Measurements from ENCODE around the gene ARHGAP4.

Gene ARHGAP4

DNA sequence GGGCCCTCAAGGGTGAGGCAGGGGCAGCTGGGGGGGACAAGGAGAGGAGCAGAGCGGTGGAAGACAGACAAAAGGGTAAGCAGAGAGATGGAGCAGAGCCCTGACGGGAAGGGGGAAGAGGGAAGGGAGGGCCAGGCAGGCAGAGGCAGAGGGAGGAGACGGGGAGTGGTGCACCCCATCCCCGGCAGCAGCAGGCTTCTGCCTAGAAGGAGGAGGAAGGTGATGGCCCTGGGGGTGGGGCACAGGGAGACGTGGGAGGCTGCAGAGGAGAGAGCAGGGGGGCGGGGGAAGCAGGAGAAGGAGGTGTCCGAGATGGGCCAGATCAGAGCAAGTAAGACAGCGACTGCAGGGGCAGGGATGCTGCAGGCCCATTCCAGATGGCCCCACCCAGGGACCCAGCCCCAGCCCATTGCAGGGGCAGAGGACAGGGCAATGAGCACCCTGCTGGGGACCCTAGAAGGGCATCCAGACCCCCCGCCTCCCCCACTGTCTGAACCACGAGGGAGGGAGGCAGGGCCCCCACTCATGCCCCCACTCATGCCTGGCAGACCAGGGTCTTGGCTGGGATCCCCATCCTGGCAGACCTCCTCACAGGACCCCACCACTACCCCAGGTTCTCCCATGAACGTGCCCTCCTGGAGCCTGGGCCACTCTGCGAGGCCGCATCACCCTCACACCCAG is 42.8 kb downstream of the ARHGAP4 start:
- no peaks in the 10 kb centered on the region for H3K79me1 ChIP-seq (ENCODE audit: low read length)
- H3K79me2 ChIP-seq (ENCODE audit: control insufficient read depth, insufficient read depth, low read length) = peaks cover 2% of the 10 kb centered on the region
- peak overlapping the region; percentile 35 for H3K9ac ChIP-seq (ENCODE audit: low read length)
- no peak overlapping the region for H2BK15ac ChIP-seq (replicated peaks; ENCODE audit: low read depth)
- DNase-seq = no peak
- H3K56ac ChIP-seq (ENCODE audit: low read length) = peak overlapping the region; percentile 20
- H3K4me3 ChIP-seq (ENCODE audit: low read length) = no peak overlapping the region
- H3K4ac ChIP-seq (ENCODE audit: low read depth, low read length) = no peak overlapping the region
- H3K18ac ChIP-seq (ENCODE audit: low read length) = no peak overlapping the region
- no peaks in the 10 kb centered on the region for H3K27me3 ChIP-seq (ENCODE audit: insufficient read depth, low read length, poor library complexity)
- no peak overlapping the region for H3K27ac ChIP-seq (ENCODE audit: low read depth, low read length)
- no peak overlapping the region for H4K8ac ChIP-seq (ENCODE audit: low read depth, low read length)
- H4K5ac ChIP-seq (ENCODE audit: low read length) = no peak overlapping the region
- no peak overlapping the region for H2BK120ac ChIP-seq (ENCODE audit: low read depth, low read length)
- no CpG with 5 or more reads among the region's 13 CpGs for WGBS (ENCODE audit: extremely low coverage, insufficient coverage, low lambda C conversion rate)
- H3K23ac ChIP-seq (ENCODE audit: low read length) = no peak overlapping the region
- no peak overlapping the region for H2AK5ac ChIP-seq (ENCODE audit: low read length)
- H2BK5ac ChIP-seq (ENCODE audit: low read length) = no peak overlapping the region
- H3K4me2 ChIP-seq (ENCODE audit: low read length) = no peak overlapping the region
- H3K4me1 ChIP-seq (ENCODE audit: control insufficient read depth, low read depth, low read length) = peaks cover 8% of the 10 kb centered on the region
- no peaks in the 10 kb centered on the region for H3K36me3 ChIP-seq (ENCODE audit: control insufficient read depth, insufficient read depth, low read length)

DNA sequence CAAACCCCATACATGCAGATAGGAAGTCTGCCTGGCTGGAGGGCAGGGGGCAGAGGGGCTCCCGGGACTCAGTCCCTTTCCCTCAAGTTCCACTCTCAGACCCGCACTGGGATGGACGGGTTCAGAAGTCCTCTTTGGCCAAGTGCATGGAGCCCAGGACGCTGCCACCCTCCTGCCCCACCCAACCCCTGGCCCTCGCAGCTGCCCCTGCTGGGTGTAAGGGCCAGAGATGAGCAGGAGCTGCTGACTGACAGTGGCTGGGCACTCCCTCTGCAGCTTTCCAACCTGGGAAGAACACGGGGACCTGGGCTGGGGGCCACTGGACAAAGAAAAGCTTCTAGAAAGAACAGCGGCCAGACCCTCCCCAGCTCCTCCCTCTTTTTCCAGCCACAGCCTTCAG is 43.5 kb downstream of the ARHGAP4 start:
- Histone ChIP-seq H2AK5ac (ENCODE audit: low read length) (no peak overlapping the region), H3K36me3 (ENCODE audit: control insufficient read depth, insufficient read depth, low read length) (no peaks in the 10 kb centered on the region), H4K5ac (ENCODE audit: low read length) (no peak overlapping the region), H3K9ac (ENCODE audit: low read length) (peak overlapping the region; percentile 35), H3K27me3 (ENCODE audit: insufficient read depth, low read length, poor library complexity) (no peaks in the 10 kb centered on the region), H4K8ac (ENCODE audit: low read depth, low read length) (no peak overlapping the region), H3K4me1 (ENCODE audit: control insufficient read depth, low read depth, low read length) (peaks cover 15% of the 10 kb centered on the region), H3K27ac (ENCODE audit: low read depth, low read length) (no peak overlapping the region), H3K4me3 (ENCODE audit: low read length) (no peak overlapping the region), H3K4ac (ENCODE audit: low read depth, low read length) (peak overlapping the region; percentile 74), H2BK120ac (ENCODE audit: low read depth, low read length) (no peak overlapping the region), H3K56ac (ENCODE audit: low read length) (peak overlapping the region; percentile 20), H3K18ac (ENCODE audit: low read length) (peak overlapping the region; percentile 33), H3K79me1 (ENCODE audit: low read length) (no peaks in the 10 kb centered on the region), H3K23ac (ENCODE audit: low read length) (no peak overlapping the region), H2BK15ac (replicated peaks; ENCODE audit: low read depth) (no peak overlapping the region), H2BK5ac (ENCODE audit: low read length) (no peak overlapping the region), H3K79me2 (ENCODE audit: control insufficient read depth, insufficient read depth, low read length) (peaks cover 2% of the 10 kb centered on the region), H3K4me2 (ENCODE audit: low read length) (no peak overlapping the region)
- DNase-seq = no peak
- WGBS (ENCODE audit: extremely low coverage, insufficient coverage, low lambda C conversion rate) = no CpG with 5 or more reads among the region's 7 CpGs

DNA sequence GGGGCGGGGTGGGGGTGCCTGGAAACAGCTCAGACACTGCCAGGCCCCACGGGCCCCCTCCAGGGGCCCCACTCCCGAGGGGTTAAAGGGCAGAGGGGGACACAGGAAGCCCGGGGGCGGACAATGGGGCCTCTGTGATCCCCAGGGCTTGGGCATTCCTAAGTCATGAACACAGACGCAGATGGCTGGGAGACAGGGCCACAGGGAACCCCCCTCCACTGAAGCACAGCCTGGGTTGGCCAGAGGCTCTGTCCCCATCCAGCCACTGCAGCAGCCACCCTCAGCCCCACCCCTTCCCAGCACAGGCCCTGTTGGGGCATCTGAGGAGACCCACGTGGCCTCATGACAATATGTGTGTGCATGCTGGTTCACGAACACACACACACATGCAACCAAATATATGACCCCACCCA is 44.0 kb downstream of the ARHGAP4 start:
- Histone ChIP-seq H3K4me3 (ENCODE audit: low read length) (no peak overlapping the region), H2BK5ac (ENCODE audit: low read length) (no peak overlapping the region), H3K9ac (ENCODE audit: low read length) (peak overlapping the region; percentile 35), H2AK5ac (ENCODE audit: low read length) (no peak overlapping the region), H2BK120ac (ENCODE audit: low read depth, low read length) (no peak overlapping the region), H3K36me3 (ENCODE audit: control insufficient read depth, insufficient read depth, low read length) (no peaks in the 10 kb centered on the region), H3K23ac (ENCODE audit: low read length) (no peak overlapping the region), H3K4me2 (ENCODE audit: low read length) (no peak overlapping the region), H3K56ac (ENCODE audit: low read length) (peak overlapping the region; percentile 34), H4K8ac (ENCODE audit: low read depth, low read length) (no peak overlapping the region), H4K5ac (ENCODE audit: low read length) (no peak overlapping the region), H3K27ac (ENCODE audit: low read depth, low read length) (no peak overlapping the region), H2BK15ac (replicated peaks; ENCODE audit: low read depth) (no peak overlapping the region), H3K4ac (ENCODE audit: low read depth, low read length) (peak overlapping the region; percentile 63), H3K79me2 (ENCODE audit: control insufficient read depth, insufficient read depth, low read length) (peaks cover 2% of the 10 kb centered on the region), H3K79me1 (ENCODE audit: low read length) (no peaks in the 10 kb centered on the region), H3K4me1 (ENCODE audit: control insufficient read depth, low read depth, low read length) (peaks cover 15% of the 10 kb centered on the region), H3K27me3 (ENCODE audit: insufficient read depth, low read length, poor library complexity) (no peaks in the 10 kb centered on the region), H3K18ac (ENCODE audit: low read length) (peak overlapping the region; percentile 25)
- DNase-seq = no peak
- no CpG with 5 or more reads among the region's 8 CpGs for WGBS (ENCODE audit: extremely low coverage, insufficient coverage, low lambda C conversion rate)

DNA sequence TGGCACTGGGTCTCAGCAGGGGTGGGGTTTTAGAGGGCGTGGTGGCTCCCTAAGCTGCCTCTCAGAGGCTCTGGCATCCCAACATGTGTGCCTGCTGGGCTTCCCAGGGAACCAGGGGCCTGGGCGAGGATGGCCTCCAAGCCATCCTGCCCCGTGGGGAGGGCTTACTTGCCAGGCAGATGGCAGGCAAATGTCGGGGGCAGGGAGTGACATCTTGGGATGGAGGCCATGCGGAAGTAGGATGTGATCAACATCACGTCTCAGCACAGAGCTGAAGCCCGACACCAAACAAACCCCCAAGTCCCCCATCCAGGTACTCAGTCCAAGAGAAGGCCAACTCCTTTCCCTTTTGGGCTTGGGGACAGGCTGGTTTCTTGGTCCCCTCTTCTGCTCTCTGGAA is 44.8 kb downstream of the ARHGAP4 start:
- Histone ChIP-seq H3K4ac (ENCODE audit: low read depth, low read length) (no peak overlapping the region), H3K79me2 (ENCODE audit: control insufficient read depth, insufficient read depth, low read length) (peaks cover 2% of the 10 kb centered on the region), H3K27ac (ENCODE audit: low read depth, low read length) (no peak overlapping the region), H3K4me2 (ENCODE audit: low read length) (no peak overlapping the region), H3K79me1 (ENCODE audit: low read length) (no peaks in the 10 kb centered on the region), H4K5ac (ENCODE audit: low read length) (no peak overlapping the region), H3K27me3 (ENCODE audit: insufficient read depth, low read length, poor library complexity) (no peaks in the 10 kb centered on the region), H2AK5ac (ENCODE audit: low read length) (no peak overlapping the region), H3K4me3 (ENCODE audit: low read length) (no peak overlapping the region), H2BK120ac (ENCODE audit: low read depth, low read length) (no peak overlapping the region), H3K4me1 (ENCODE audit: control insufficient read depth, low read depth, low read length) (peaks cover 15% of the 10 kb centered on the region), H3K9ac (ENCODE audit: low read length) (no peak overlapping the region), H2BK15ac (replicated peaks; ENCODE audit: low read depth) (no peak overlapping the region), H2BK5ac (ENCODE audit: low read length) (no peak overlapping the region), H3K18ac (ENCODE audit: low read length) (no peak overlapping the region), H3K36me3 (ENCODE audit: control insufficient read depth, insufficient read depth, low read length) (no peaks in the 10 kb centered on the region), H4K8ac (ENCODE audit: low read depth, low read length) (no peak overlapping the region), H3K56ac (ENCODE audit: low read length) (no peak overlapping the region), H3K23ac (ENCODE audit: low read length) (no peak overlapping the region)
- WGBS (ENCODE audit: extremely low coverage, insufficient coverage, low lambda C conversion rate) = no CpG with 5 or more reads among the region's 7 CpGs
- DNase-seq = no peak

DNA sequence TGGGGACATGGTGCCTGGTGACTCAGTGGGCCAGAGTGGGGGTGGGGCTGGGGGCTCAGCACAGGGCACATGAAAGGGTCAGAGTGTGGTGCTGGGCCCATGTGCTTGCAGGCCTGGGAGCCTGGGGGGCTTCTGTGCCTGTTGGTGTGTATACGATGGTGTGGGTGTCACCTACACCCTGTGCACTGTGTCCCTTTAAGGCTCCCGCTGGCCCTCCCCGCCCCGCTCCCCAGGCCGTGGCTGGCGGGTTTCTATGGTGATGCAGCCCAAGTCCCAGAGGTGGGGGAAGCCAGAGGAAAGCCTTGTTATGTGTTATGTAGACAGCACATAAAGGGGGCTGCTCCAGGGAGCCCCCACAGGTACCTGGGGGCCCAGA is 45.6 kb downstream of the ARHGAP4 start:
- H4K8ac ChIP-seq (ENCODE audit: low read depth, low read length) = no peak overlapping the region
- no peak overlapping the region for H2BK15ac ChIP-seq (replicated peaks; ENCODE audit: low read depth)
- WGBS (ENCODE audit: extremely low coverage, insufficient coverage, low lambda C conversion rate) = no CpG with 5 or more reads among the region's 6 CpGs
- H3K4me3 ChIP-seq (ENCODE audit: low read length) = no peak overlapping the region
- H2AK5ac ChIP-seq (ENCODE audit: low read length) = no peak overlapping the region
- no peak overlapping the region for H2BK120ac ChIP-seq (ENCODE audit: low read depth, low read length)
- H3K56ac ChIP-seq (ENCODE audit: low read length) = peak overlapping the region; percentile 49
- H3K27me3 ChIP-seq (ENCODE audit: insufficient read depth, low read length, poor library complexity) = no peaks in the 10 kb centered on the region
- no peak overlapping the region for H3K23ac ChIP-seq (ENCODE audit: low read length)
- H3K18ac ChIP-seq (ENCODE audit: low read length) = no peak overlapping the region
- H3K79me2 ChIP-seq (ENCODE audit: control insufficient read depth, insufficient read depth, low read length) = peaks cover 2% of the 10 kb centered on the region
- H3K4me1 ChIP-seq (ENCODE audit: control insufficient read depth, low read depth, low read length) = peaks cover 17% of the 10 kb centered on the region
- no peak overlapping the region for H4K5ac ChIP-seq (ENCODE audit: low read length)
- no peak overlapping the region for H2BK5ac ChIP-seq (ENCODE audit: low read length)
- no peak for DNase-seq
- peak overlapping the region; percentile 69 for H3K27ac ChIP-seq (ENCODE audit: low read depth, low read length)
- no peaks in the 10 kb centered on the region for H3K79me1 ChIP-seq (ENCODE audit: low read length)
- H3K9ac ChIP-seq (ENCODE audit: low read length) = no peak overlapping the region
- no peak overlapping the region for H3K4ac ChIP-seq (ENCODE audit: low read depth, low read length)
- H3K36me3 ChIP-seq (ENCODE audit: control insufficient read depth, insufficient read depth, low read length) = no peaks in the 10 kb centered on the region
- H3K4me2 ChIP-seq (ENCODE audit: low read length) = no peak overlapping the region

All from mesendoderm (in vitro differentiated cells).